Measurements from ENCODE around the gene CLRN2.
"Not testable (repeated sequence)": the region's sequence is repeated elsewhere in the genome, so short reads cannot be mapped to it uniquely, and the experiment has no call there.

CLRN2 gene

DNA sequence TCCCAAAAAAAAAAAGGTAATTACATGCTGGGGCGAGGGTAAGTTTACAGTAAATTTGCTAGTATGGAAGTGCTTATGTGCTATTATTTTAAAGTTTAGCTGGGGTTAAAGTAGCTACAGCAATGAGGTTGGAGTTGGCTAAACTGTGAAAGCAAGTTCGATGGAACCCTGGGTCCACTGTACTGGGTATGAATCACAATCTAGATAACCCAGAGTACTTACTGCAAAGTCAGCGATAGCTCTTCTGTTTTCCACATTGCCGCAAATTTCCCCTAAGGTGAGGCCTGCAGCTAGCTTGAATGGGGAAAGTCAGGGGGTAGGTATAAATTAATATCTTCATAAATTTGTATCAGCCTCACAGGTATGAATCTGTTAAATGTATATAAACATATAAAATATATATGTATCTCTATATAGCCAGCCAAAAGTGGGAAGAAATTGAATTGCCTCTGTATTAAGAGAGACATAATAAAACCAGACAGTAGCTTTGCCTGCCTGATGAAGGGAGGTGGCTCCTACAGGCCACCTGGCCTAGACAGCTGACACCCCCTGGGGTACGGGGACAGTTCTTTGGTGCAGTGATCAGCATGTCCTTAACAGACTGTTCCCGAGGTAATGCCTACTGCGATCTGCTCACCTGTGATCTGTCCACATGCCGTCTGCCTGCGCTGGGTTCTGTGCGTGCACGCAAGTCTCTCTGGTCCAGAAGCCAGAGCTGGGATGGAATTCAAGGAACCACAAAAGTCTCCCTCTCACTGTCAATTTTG is 30.6 kb downstream of the CLRN2 start:
- DNase-seq (ENCODE audit: low read depth in 3 of 3) = no peak

DNA sequence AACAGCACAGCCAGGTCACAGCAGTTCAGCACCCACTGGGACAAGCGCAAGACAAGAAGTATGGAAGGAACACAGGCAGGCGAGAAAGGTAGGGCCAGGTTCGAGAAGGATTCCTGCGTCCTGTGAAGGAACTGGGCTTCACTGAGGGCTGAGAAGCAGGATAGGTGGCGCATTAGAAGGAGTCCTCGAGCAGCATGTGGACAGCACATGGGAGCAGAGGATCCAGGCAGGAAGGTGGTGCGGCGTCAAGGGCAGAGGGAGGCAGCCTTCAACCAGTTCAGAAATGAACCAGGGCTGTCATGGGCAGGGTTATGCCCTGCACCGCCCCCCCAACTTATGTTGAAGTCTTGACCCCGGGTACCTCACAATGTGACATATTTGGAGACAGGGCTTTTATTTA is 31.3 kb downstream of the CLRN2 start:
- no peak for DNase-seq (ENCODE audit: low read depth in 3 of 3)

DNA sequence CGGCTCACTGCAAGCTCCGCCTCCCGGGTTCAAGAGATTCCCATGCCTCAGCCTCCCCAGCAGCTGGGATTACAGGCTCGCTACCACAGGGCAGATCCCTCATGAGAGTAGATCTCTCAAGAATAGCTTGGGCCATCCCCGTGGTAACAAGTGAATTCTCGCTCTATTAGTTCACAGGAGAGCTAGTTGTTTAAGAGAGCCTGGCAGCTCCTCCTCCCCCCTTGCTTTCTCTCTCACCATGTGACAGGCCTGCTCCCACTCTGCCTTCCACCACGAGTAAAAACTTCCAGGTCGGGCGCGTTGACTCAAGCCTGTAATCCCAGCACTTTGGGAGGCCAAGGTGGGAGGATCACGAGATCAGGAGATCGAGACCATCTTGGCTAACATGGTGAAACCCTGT is 31.7 kb downstream of the CLRN2 start:
- no peak for DNase-seq (ENCODE audit: low read depth in 3 of 3)

DNA sequence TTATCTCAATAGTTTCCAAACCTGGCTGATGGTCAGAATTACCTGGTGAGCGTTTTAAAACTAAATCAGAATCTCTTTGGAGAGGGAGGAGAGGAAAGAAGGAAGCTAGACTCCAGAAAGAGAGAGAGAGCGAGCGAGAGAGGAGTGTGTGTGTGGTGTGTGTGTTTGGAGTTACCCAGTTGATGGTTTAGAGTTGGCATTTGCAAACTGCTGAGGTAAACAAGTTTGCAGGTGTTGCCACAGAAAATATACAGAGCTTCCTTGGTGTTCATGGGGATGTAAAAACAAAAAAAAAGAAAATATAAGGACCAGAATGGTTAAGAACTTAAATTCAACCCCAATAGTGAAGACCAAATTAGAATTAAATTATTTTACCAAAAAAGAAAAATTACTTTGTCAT is 35.6 kb downstream of the CLRN2 start:
- DNase-seq (ENCODE audit: low read depth in 3 of 3) = no peak

DNA sequence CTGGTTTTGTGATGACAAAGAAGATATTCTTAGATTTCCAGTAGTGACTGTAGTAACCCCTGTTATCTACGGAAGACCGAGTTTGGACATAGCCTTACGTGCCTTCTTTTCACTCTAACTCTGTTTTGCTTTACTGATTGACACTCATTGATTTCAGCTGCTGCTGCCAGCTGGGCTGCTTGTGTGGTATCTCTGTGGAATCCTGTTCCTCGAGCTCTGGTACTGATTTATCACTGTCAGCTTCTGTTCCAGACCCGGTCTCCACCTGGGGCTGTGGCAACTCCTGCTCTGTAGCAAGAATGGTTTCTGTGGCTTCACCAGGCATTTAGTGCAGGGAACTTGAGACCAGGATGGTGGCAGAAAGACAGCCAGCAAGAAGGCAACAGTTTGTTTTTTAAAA is 37.5 kb downstream of the CLRN2 start:
- no peak for DNase-seq (ENCODE audit: low read depth in 3 of 3)

DNA sequence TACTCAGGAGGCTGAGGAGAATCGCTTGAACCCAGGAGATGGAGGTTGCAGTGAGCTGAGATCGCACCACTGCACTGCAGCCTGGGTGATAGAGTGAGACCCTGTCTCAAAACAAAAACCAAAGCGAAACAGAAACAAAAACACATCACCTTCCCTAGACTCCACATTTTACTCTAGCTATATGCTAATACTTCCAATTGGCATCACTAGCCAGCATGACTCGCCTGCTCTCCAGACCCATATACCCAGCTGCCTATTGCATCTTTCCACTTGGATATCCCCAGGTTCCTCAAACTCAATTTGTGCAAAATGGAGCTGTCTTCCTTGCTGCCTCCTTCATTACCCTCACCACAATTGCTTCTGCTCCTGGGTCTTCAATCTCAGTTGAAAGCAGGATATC is 39.6 kb downstream of the CLRN2 start:
- no peak for DNase-seq (ENCODE audit: low read depth in 3 of 3)

DNA sequence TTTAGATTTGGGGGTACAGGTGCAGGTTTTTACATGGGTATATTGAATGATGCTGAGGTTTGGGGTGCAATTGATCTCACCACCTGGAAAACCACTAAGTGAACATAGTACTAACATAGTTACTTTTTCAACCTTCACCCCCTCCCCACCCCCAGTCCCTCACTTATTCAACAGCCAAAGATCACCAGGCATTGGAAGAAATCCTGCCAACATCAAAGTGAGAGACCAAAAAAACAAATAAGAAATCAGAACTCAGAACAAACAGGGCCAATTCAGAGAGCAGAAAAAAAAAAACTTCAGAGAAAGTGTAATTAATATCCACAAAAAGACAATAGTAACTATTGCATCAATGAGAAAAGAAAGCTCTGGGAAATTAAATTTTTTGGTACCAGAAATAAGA is 41.5 kb downstream of the CLRN2 start:
- no peak for DNase-seq (ENCODE audit: low read depth in 3 of 3)

DNA sequence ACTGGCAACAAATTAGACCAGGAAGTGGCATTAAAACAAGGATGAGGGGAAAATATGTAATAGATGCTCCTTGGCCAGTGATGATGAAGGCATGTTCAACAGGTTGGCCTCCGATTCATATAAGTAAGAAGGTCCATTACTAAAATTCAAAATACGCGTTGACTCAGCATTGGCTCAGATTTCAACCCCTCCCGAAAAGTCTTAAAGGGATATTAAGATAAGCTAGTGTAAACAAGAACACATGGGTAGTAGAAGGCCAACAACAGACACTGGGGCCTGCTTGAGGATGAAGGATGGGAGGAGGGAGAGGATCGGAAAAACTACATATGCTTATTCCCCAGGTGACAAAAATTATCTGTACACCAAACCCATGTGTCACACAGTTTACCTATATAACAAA is 42.9 kb downstream of the CLRN2 start:
- no peak for DNase-seq (ENCODE audit: low read depth in 3 of 3)

DNA sequence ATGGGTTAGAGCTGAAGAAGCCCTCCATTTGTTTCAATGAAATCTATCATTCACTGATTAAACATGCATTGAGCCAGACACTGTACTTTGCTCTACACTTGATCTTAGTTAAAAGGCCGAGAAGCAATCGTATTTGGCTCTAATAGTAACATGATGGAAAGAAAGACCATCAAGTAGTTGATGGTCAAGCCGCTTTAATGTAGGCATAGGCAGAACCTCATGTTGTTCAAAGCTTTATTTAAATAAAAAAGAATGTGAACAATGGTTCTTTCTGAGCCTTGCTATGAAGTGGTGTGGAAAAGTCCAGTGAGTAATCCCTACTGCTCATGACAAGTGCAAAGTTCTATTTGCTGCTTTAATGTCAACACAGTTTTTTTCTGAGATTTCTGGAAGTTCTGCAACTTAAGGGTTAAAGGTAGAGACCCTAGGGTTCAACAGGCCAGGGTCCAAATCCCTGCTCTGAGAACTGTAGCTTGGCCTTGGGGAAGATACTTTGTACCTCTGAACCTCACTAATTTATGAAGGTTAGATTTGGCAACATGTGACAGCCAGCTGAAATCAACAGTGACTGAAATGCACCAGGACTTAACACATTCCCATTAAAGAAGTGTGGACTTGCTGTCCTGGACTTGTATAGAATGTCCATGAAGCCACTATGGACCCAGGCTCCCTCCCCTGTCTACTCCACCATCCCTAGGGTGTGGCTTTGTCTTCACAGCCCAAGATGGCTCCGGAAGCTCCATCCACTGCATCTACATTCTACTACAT is 44.2 kb downstream of the CLRN2 start:
- no peak for DNase-seq (ENCODE audit: low read depth in 3 of 3)

DNA sequence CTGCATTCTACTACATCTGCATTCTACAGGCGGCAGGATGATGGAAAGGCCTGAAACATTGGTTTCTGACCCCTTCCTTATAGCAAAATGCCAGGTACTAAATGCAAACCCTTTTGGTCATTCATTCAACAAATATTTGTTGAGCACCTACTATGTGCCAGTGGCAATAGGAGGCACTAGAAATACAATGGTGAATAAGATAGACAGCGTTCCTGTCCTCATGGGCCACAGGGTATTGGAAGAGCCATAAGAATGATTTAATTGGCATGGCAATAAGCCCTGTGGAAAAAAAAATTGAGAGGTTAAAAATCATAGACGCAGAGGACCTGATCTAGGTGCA is 44.7 kb downstream of the CLRN2 start:
- no peak for DNase-seq (ENCODE audit: low read depth in 3 of 3)

DNA sequence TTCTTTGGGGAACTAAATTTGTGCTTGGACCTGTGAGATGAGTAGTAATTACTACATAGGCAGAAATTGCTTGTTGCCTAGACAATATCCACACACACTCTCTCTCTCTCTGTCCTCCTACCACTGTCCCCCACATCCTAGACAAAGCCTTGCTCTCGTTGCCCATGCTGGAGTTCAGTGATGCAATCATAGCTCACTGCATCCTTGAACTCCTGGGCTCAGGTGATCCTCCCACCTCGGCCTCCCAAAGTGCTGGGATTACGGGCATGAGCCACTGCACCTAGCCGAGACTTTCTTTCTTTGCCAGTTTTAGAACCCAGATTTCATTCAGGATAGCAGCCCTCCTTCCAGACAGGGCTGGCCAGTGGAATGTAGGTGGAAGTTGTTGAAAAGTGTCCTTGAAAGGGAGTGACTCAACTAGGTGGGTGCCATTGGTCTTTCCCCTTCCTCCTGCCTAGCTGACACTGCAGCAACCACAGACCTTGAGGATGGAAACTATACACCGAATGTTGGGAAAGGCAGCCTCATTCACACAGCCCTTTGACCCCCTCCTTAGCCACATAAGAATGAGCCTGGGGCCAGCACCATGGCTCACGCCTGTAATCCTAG is 45.2 kb downstream of the CLRN2 start:
- DNase-seq (ENCODE audit: low read depth in 3 of 3) = no peak

DNA sequence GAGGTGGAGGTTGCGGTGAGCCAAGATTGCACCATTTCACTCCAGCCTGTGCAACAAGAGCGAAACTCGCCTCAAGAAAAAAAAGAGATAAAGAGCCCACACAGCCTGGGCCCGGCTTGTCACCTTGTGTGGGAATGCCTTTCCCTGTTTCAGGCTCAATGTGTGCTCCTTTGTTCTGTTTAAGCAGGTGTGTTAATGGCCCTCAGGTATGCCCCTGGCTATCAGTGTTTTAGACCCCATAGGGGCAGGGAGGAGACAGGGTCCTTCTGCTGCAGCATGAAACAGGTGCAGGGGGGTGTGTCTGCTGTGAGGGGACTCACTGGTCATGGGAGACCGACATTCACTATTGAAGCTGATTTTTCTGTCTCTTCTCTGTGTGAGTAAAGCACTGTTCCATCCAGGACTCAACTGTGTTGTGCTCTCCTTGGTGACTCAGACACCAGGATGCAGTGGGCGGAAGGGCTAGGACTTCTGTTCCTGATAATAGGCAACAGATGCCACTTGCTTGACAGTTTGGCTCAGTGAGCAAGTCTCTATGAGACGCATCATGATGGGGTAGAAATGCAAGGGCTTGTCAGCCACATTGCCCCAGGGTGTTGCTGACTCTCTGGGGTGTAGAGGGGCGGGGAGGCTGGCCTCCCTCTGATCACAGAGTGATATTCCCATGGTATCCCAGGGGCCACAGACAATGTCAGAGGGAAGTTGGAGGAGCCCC is 46.4 kb downstream of the CLRN2 start:
- no peak for DNase-seq (ENCODE audit: low read depth in 3 of 3)

DNA sequence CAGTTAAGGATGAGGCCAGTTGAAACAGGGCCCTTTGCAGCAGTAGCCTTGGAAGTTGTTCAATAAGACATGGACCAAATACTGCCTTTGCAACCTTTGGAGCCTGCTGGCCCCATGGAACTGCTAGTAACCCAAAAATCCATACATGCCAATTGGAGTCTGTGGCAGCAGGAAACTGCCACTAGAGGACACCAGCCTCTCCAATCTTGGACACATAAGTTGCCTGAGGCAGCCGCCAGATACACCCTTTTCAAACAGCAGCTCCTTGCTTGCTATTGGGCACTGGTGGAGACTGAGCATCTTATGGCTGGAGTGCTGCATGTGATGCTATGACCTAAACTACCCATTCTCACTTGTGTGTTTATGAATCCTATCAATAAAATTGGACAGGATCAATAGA is 47.2 kb downstream of the CLRN2 start:
- no peak for DNase-seq (ENCODE audit: low read depth in 3 of 3)

DNA sequence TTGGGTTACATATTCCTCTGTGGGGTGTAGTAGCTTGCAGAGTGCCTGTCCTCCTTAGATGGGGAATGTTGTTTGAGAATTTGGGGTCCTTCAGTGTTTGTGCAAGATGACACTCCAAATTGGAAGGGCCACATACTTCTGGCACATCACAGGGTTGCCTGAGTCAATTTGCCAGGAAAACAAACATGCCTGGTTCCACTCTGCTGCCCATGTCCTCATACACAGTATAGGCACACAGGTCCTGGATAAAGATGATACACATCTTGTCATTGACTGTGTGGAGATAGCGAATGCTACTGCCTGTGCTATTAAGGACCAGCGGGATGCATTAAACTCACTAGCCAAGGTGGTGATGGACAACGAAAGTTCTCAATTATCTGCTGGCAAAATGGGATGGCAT is 50.9 kb downstream of the CLRN2 start:
- DNase-seq (ENCODE audit: low read depth in 3 of 3) = no peak

DNA sequence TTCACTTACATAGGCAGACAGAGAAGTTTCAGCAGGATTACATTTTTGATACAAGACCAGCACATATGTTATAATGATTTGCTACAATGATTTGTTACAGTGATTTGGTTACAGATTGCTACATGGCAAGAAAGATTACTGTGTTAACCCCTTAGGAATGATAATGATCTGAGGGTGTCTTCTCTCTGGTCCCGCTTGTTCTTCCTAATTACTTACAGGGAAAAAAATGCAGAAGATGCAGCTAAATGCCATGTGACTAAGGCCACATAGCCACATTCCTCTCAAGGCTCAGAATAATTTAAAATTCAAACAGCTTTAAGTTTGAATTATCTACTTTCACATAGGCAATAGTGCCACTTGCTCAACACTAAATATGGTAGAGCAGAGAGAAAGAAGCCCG is 52.3 kb downstream of the CLRN2 start:
- no peak for DNase-seq (ENCODE audit: low read depth in 3 of 3)

DNA sequence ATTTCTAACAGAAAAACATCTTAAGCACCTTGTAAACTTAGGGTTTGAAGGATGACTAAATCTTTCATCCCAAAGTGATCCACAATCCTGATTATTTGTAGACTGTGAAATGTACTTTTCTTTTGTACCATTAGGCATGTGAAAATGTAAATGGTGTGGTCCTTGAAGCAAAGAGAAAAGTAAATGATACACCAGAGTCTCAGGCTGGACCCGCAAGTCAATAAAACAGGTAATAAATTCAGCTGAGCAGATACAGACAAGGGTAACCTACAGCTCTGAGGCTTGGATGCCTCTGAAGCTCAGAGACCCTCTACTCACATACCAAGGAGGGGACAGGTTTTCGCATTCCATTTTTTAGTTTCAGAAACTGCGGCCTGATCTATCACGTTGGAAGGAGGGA is 59.2 kb downstream of the CLRN2 start:
- no peak for DNase-seq (ENCODE audit: low read depth in 3 of 3)

DNA sequence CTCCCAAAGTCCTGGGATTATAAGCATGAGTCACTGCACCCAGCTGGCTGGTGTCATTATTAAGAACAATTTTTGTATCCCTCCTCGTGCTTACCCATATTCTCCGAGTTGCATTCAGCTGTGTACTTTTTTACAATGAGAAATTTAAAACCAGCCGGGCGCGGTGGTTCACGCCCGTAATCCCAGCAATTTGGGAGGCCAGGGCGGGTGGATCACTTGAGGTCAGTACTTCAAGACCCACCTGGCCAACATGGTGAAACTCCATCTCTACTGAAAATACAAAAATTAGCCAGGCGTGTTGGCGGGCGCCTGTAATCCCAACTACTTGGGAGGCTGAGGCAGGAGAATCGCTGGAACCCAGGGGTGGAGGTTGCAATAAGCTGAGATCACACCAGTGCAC is 60.2 kb downstream of the CLRN2 start:
- not testable (repeated sequence) for DNase-seq (ENCODE audit: low read depth in 3 of 3)
